OCI-LY1 (cell line): ENCODE results near the gene RBM44.
"Not testable (repeated sequence)": the region's sequence is repeated elsewhere in the genome, so short reads cannot be mapped to it uniquely, and the experiment has no call there.

Experiments
- H2AFZ ChIP-seq: fragments of 200-600 bp; sonication (generic), shearing (Covaris generic); 2 replicates; pipeline ENCODE4 v1.6.0; 2014; ENCODE audit warnings: antibody characterized with exemption, mild to moderate bottlenecking, low read length
- H3F3A ChIP-seq: fragments of 200-600 bp; sonication (generic), shearing (Covaris generic); 2 replicates; pipeline ENCODE4 v1.6.0; 2014; ENCODE audit warnings: mild to moderate bottlenecking, antibody characterized with exemption, low read length, moderate library complexity; ENCODE audit not compliant: insufficient read depth
- H3K27ac ChIP-seq: fragments of 200-600 bp; sonication (generic); 2 replicates; pipeline ENCODE4 v1.5.1; 2014; ENCODE audit warnings: low read length, mixed run types, mild to moderate bottlenecking, low read depth; ENCODE audit not compliant: poor library complexity, severe bottlenecking
- H3K27me3 ChIP-seq: fragments of 200-600 bp; sonication (generic); 2 replicates; pipeline ENCODE4 v1.6.0; 2014; ENCODE audit warnings: antibody characterized with exemption, mild to moderate bottlenecking, low read length, moderate library complexity; ENCODE audit not compliant: insufficient read depth
- H3K36me3 ChIP-seq: fragments of 200-600 bp; sonication (generic); 2 replicates; pipeline ENCODE4 v1.6.1; 2014; ENCODE audit warnings: mild to moderate bottlenecking, antibody characterized with exemption, low read length, moderate library complexity, mixed read lengths; ENCODE audit not compliant: insufficient read depth
- H3K4me1 ChIP-seq: fragments of 200-600 bp; sonication (generic); 2 replicates; pipeline ENCODE4 v1.5.1; 2014; ENCODE audit warnings: mild to moderate bottlenecking, low read length, moderate library complexity; ENCODE audit not compliant: insufficient read depth, severe bottlenecking
- H3K4me2 ChIP-seq: fragments of 200-600 bp; sonication (generic), shearing (Covaris generic); 2 replicates; pipeline ENCODE4 v1.6.1; 2014; ENCODE audit warnings: low read length
- H3K4me3 ChIP-seq: fragments of 200-600 bp; sonication (generic); 2 replicates; pipeline ENCODE4 v1.5.1; 2014; ENCODE audit warnings: low read length, low read depth, mild to moderate bottlenecking, mixed read lengths; ENCODE audit not compliant: poor library complexity, severe bottlenecking
- H3K79me2 ChIP-seq: fragments of 200-600 bp; shearing (Covaris generic); 2 replicates; pipeline ENCODE4 v1.6.1; 2016; ENCODE audit warnings: mixed run types, low read length, mixed read lengths; ENCODE audit not compliant: insufficient read depth
- H3K9ac ChIP-seq: fragments of 200-600 bp; sonication (generic), shearing (Covaris generic); 2 replicates; pipeline ENCODE4 v1.6.1; 2014; ENCODE audit warnings: mild to moderate bottlenecking, low read length, mixed read lengths
- H3K9me2 ChIP-seq: fragments of 200-600 bp; sonication (generic), shearing (Covaris generic); 2 replicates; pipeline ENCODE4 v1.6.1; 2014; ENCODE audit warnings: low read depth, mild to moderate bottlenecking, low read length, mixed read lengths
- H3K9me3 ChIP-seq: fragments of 200-600 bp; shearing (Covaris generic); 2 replicates; pipeline ENCODE4 v1.6.1; 2014; ENCODE audit warnings: low read length, mixed read lengths
- H4K20me1 ChIP-seq: fragments of 200-600 bp; sonication (generic), shearing (Covaris generic); 2 replicates; pipeline ENCODE4 v1.6.0; 2016; ENCODE audit warnings: mild to moderate bottlenecking, low read length; ENCODE audit not compliant: insufficient read depth
- CTCF ChIP-seq: fragments of 200-600 bp; sonication (generic), shearing (Covaris generic); IDR thresholded peaks from 2 replicates; pipeline ENCODE4 v1.5.1; 2017; ENCODE audit warnings: mild to moderate bottlenecking, antibody characterized with exemption, low read length, moderate library complexity, mixed read lengths
- EZH2 ChIP-seq: fragments of 200-600 bp; sonication (generic), shearing (Covaris generic); IDR thresholded peaks from 2 replicates; pipeline ENCODE4 v1.8.0; 2017; ENCODE audit warnings: borderline replicate concordance, mixed run types, mild to moderate bottlenecking, antibody characterized with exemption, low read length, moderate library complexity, mixed read lengths

Gene RBM44

DNA sequence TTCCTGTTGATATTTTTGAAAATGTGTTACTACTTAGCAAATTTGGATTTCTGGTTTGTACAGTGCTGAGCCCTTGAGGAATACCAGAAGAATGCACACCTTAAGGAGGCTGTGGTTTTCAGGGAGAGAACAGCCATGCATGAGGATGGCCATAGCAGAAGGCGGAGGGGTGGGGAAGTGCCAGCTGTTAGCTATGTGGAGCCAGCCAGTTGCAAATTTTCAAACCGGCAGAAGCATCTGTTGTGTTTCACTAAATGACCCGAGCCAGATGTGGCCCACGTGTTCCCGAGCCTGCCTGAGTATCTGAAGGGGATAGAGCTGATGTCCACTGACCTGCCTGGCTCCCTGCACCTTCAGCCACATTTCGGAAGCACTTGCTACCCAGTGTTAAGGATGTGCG lies 16.4 kb upstream of the RBM44 start:
- no peak overlapping the region for H3K9ac ChIP-seq
- H3K9me2 ChIP-seq: no peaks in the 10 kb centered on the region
- no peaks in the 10 kb centered on the region for H3K79me2 ChIP-seq
- H3K9me3 ChIP-seq: peaks cover 6% of the 10 kb centered on the region; the same call in 1 of the 2 replicates
- no peak overlapping the region for H3K4me3 ChIP-seq
- H3K27ac ChIP-seq: no peak overlapping the region
- H3F3A ChIP-seq: no peaks in the 10 kb centered on the region
- no peaks in the 10 kb centered on the region for H4K20me1 ChIP-seq
- H3K4me1 ChIP-seq: no peaks in the 10 kb centered on the region
- no peak overlapping the region for H3K4me2 ChIP-seq
- peaks cover 56% of the 10 kb centered on the region for H3K36me3 ChIP-seq
- no peaks in the 10 kb centered on the region for H3K27me3 ChIP-seq
- H2AFZ ChIP-seq: no peak overlapping the region
- no peak for TF ChIP-seq CTCF
- no peak for TF ChIP-seq EZH2

- H3K27ac ChIP-seq, H3F3A ChIP-seq, H3K9ac ChIP-seq, H4K20me1 ChIP-seq, H3K27me3 ChIP-seq, H3K4me3 ChIP-seq, H3K4me1 ChIP-seq, H3K9me2 ChIP-seq, H3K4me2 ChIP-seq, H2AFZ ChIP-seq, H3K79me2 ChIP-seq, H3K9me3 ChIP-seq: not testable (repeated sequence)
- peaks cover 41% of the 10 kb centered on the region for H3K36me3 ChIP-seq
Observed at GRCh38 chr2:237783678-237784077, 14.9 kb upstream of the RBM44 start.

DNA sequence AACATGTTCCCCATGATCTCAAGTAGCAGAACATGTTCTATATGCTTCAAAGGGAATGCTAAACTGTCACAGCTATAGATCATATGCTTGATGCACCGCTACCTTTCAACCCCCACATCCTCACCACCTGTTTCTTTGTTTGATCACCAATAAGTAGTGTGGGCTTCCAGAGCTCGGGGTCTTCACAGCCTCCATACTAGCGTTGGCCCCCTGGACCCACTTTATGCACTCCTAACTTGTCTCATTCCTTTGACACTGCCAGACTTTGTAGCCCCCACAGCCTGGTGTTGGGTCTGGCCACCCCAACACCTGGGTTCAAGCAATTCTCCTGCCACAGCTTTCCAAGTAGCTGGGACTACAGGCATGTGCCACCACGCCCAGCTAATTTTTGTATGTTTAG lies 11.6 kb upstream of the RBM44 start:
- H3K4me2 ChIP-seq: no peak overlapping the region
- H3K4me3 ChIP-seq: no peak overlapping the region
- H3K27me3 ChIP-seq: no peaks in the 10 kb centered on the region
- no peak overlapping the region for H3K9ac ChIP-seq
- H3K4me1 ChIP-seq: no peaks in the 10 kb centered on the region
- peaks cover 5% of the 10 kb centered on the region; the same call in 1 of the 2 replicates for H3K9me3 ChIP-seq
- H3K79me2 ChIP-seq: no peaks in the 10 kb centered on the region
- H3K9me2 ChIP-seq: no peaks in the 10 kb centered on the region
- peaks cover 10% of the 10 kb centered on the region for H3K36me3 ChIP-seq
- no peaks in the 10 kb centered on the region for H3F3A ChIP-seq
- H4K20me1 ChIP-seq: no peaks in the 10 kb centered on the region
- TF ChIP-seq EZH2 (no peak), CTCF (no peak)
- no peak overlapping the region for H2AFZ ChIP-seq
- no peak overlapping the region for H3K27ac ChIP-seq

DNA sequence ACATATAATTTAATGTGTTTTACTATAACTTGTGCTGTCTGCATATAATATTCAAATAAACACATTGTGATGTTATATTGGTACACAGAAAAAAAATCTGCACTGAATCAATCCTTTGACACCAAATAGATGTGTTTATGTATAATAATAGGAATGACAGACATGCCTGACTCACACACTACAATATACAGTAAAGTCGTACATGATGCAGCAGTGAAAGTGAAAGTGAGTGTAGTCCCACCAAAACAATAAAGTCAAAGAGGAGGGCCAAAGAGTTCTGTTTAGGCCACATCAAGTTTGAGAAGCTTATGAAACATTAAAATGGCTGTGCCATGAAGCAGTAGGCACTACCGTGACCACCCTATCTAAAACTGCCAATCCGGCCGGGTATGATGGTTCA lies 8.2 kb upstream of the RBM44 start:
- Histone ChIP-seq H3K9me2 (no peaks in the 10 kb centered on the region), H3K4me1 (no peaks in the 10 kb centered on the region), H3K27ac (no peak overlapping the region), H3K4me3 (no peak overlapping the region), H3K36me3 (no peaks in the 10 kb centered on the region), H2AFZ (no peak overlapping the region), H3K9me3 (no peaks in the 10 kb centered on the region), H4K20me1 (no peaks in the 10 kb centered on the region), H3K9ac (no peak overlapping the region), H3K27me3 (no peaks in the 10 kb centered on the region), H3F3A (no peaks in the 10 kb centered on the region), H3K4me2 (no peak overlapping the region), H3K79me2 (no peaks in the 10 kb centered on the region)
- TF ChIP-seq EZH2: no peak
- TF ChIP-seq CTCF: no peak
